A549 treated with Hydrocortisone at 1 μM for 4 hours (cell line): ENCODE measurements around the gene CACHD1. TPM values are rescaled to one million over a fixed set of nuclear protein-coding genes. Genes with fewer than 3 reads are reported as not detected.

Source experiments
- total RNA-seq: library from RNA; stranded (reverse); fragments of 200-300 nt; extraction: Qiagen RNA extraction; gene quantifications from 5 replicates; pipeline ENCODE4 v1.2.3, GENCODE V29; 2022

Gene CACHD1
- 1.3 to 1.8 TPM (median 1.5 TPM) in 5 replicates for total RNA-seq

GRCh38 chr1:64469977-64470664 lies at the start of gene CACHD1:
CACHD1 (plus strand) TSS chr1:64470129; CDS start chr1:64470745, 616 bp downstream.

